HTR-8/SVneo (cell line): ENCODE measurements around the gene ENDOD1.

Experiments
- DNase-seq: peaks from one replicate; pipeline ENCODE4 v3.0.0; 2011; ENCODE audit warnings: low spot score, mixed read lengths; ENCODE audit not compliant: insufficient read length
- FAIRE-seq: peaks from 2 replicates; lab custom pipeline; 2011; peaks lifted over from hg19 to GRCh38; lab: Jason Lieb, UNC

The ENDOD1 gene

GRCh38 chr11:95074792-95075563 lies 14.7 kb upstream of the ENDOD1 start:
- FAIRE-seq, result no peak
- no peak for DNase-seq

GRCh38 chr11:95076416-95076815 lies 13.2 kb upstream of the ENDOD1 start:
- FAIRE-seq, result no peak
- no peak for DNase-seq

- FAIRE-seq (no peak), DNase-seq (no peak)
These were observed 12.7 kb upstream of the ENDOD1 start for GRCh38 chr11:95076981-95077380.

GRCh38 chr11:95078526-95078925 lies 11.1 kb upstream of the ENDOD1 start:
- DNase-seq (no peak), FAIRE-seq (no peak)

GRCh38 chr11:95081010-95081409 lies 8.6 kb upstream of the ENDOD1 start:
- FAIRE-seq, result no peak
- no peak for DNase-seq

- no peak for FAIRE-seq
- no peak for DNase-seq
These were observed 8.2 kb upstream of the ENDOD1 start for GRCh38 chr11:95081412-95081811.

- DNase-seq (no peak), FAIRE-seq (no peak)
These were observed 7.1 kb upstream of the ENDOD1 start for GRCh38 chr11:95082576-95083001.

- DNase-seq (no peak), FAIRE-seq (no peak)
These were observed 5.1 kb upstream of the ENDOD1 start for GRCh38 chr11:95084509-95084908.

GRCh38 chr11:95085117-95085816 lies 4.4 kb upstream of the ENDOD1 start:
- no peak for DNase-seq
- FAIRE-seq, result no peak

GRCh38 chr11:95086151-95086550 lies 3.5 kb upstream of the ENDOD1 start:
- no peak for DNase-seq
- FAIRE-seq, result no peak

GRCh38 chr11:95086836-95087570 lies 2.6 kb upstream of the ENDOD1 start:
- DNase-seq (no peak), FAIRE-seq (no peak)

GRCh38 chr11:95088946-95089619 lies 563 bp upstream of the ENDOD1 start:
- DNase-seq, result no peak
- no peak for FAIRE-seq

- DNase-seq (no peak), FAIRE-seq (no peak)
These were observed 2.1 kb downstream of the ENDOD1 start for GRCh38 chr11:95091663-95092180.

GRCh38 chr11:95092549-95093324 lies 3.1 kb downstream of the ENDOD1 start:
- FAIRE-seq (no peak), DNase-seq (peak; percentile 21)

- FAIRE-seq (no peak), DNase-seq (no peak)
These were observed 3.9 kb downstream of the ENDOD1 start for GRCh38 chr11:95093548-95093947.

GRCh38 chr11:95095858-95096587 lies 6.4 kb downstream of the ENDOD1 start:
- no peak for DNase-seq
- no peak for FAIRE-seq

- FAIRE-seq, result no peak
- DNase-seq, result no peak
These were observed 7.6 kb downstream of the ENDOD1 start for GRCh38 chr11:95097209-95097608.

- FAIRE-seq, result no peak
- DNase-seq, result no peak
These were observed 9.2 kb downstream of the ENDOD1 start for GRCh38 chr11:95098826-95099225.

- DNase-seq, result no peak
- no peak for FAIRE-seq
These were observed 10.6 kb downstream of the ENDOD1 start for GRCh38 chr11:95100191-95100648.
